Stimulated activated CD4-positive, alpha-beta T cell treated with anti-CD3 and anti-CD28 coated beads, Interleukin-1b, Interleukin-23, amount 100 ng/mL, for 4 hours (primary cell): Measurements from ENCODE around the gene BAHD1.
A peak's percentile ranks its signal among the peaks of the same experiment; 100 is the strongest.

Experiments used
- DNase-seq, 2 donors: peaks; one replicate each; pipeline ENCODE4 v3.0.0-alpha.2; 2020; ENCODE audit warnings: low read depth in 2 of 2

Gene BAHD1

GRCh38 chr15:40467261-40467615 is 26.5 kb downstream of the BAHD1 start:
- DNase-seq = no peak

- no peak for DNase-seq
Observed at GRCh38 chr15:40468898-40469331, 28.2 kb downstream of the BAHD1 start.

GRCh38 chr15:40469776-40470390 is 29.1 kb downstream of the BAHD1 start:
- DNase-seq = no peak

GRCh38 chr15:40470423-40471104 is 29.8 kb downstream of the BAHD1 start, which contains the start of gene CHST14:
TSS of gene CHST14 (plus strand) at chr15:40470984. CDS start at chr15:40471214, 230 bp downstream.
- peak; percentile 45 to 60 for DNase-seq

GRCh38 chr15:40471105-40471807 is 30.5 kb downstream of the BAHD1 start:
- DNase-seq = no peak

- no peak for DNase-seq
Observed at GRCh38 chr15:40471808-40472150, 31.0 kb downstream of the BAHD1 start.

GRCh38 chr15:40472171-40472727 is 31.5 kb downstream of the BAHD1 start:
- DNase-seq = no peak

- DNase-seq = no peak
Observed at GRCh38 chr15:40474581-40474980, 33.8 kb downstream of the BAHD1 start.

- no peak for DNase-seq
Observed at GRCh38 chr15:40477642-40478327, 37.0 kb downstream of the BAHD1 start.

- DNase-seq = no peak
Observed at GRCh38 chr15:40479024-40479423, 38.3 kb downstream of the BAHD1 start.

GRCh38 chr15:40481341-40482074 is 40.8 kb downstream of the BAHD1 start:
- no peak for DNase-seq

GRCh38 chr15:40483919-40484318 is 43.2 kb downstream of the BAHD1 start:
- no peak for DNase-seq

GRCh38 chr15:40486066-40486770 is 45.5 kb downstream of the BAHD1 start:
- no peak for DNase-seq

GRCh38 chr15:40487816-40488682 is 47.3 kb downstream of the BAHD1 start:
- DNase-seq = no peak

GRCh38 chr15:40489274-40490175 is 48.8 kb downstream of the BAHD1 start:
- no peak for DNase-seq

- DNase-seq = peak; percentile 25 to 52
Observed at GRCh38 chr15:40493089-40493840, 52.5 kb downstream of the BAHD1 start.

GRCh38 chr15:40495516-40495915 is 54.8 kb downstream of the BAHD1 start:
- DNase-seq = no peak

GRCh38 chr15:40498418-40498817 is 57.7 kb downstream of the BAHD1 start:
- no peak for DNase-seq
